ENCODE measurements around the gene LSM3. TPM values are rescaled to one million over a fixed set of nuclear protein-coding genes. Genes with fewer than 3 reads are reported as not detected.

The LSM3 gene
- total RNA-seq, 4 donors from 2014 or later, result 4.8 to 7.9 (median 5.8) TPM

GRCh38 chr3:14179114-14179465, 473 bp downstream of the LSM3 start:
- 6 to 9% methylated on average over 3 of the region's 3 CpGs for WGBS, 2 donors
- H3K36me3 ChIP-seq, result peaks cover 0 to 29% (median 5%) of the 10 kb centered on the region in 3 donors
- no peaks in the 10 kb centered on the region for H3K27me3 ChIP-seq
- H3K4me3 ChIP-seq, result peak overlapping the region; percentile 31 to 99 (median 85)
- H3K9me3 ChIP-seq, result no peaks in the 10 kb centered on the region
- H3K27ac ChIP-seq, result peak overlapping the region; percentile 63 to 99 (median 92)
- peaks cover 0 to 65% (median 19%) of the 10 kb centered on the region in 4 donors for H3K4me1 ChIP-seq
- TF ChIP-seq POLR2A (IDR thresholded peaks at IDR 0.05), result no peak
- no peak for TF ChIP-seq EP300 (IDR thresholded peaks at IDR 0.05)
- TF ChIP-seq CTCF (IDR thresholded peaks at IDR 0.05), result no peak
- no peak for DNase-seq (ENCODE audit: low spot score in 2 of 2)

GRCh38 chr3:14179795-14180194, 1.2 kb downstream of the LSM3 start:
- no peaks in the 10 kb centered on the region for H3K9me3 ChIP-seq
- DNase-seq (ENCODE audit: low spot score in 2 of 2), result no peak
- peaks cover 0 to 34% (median 6%) of the 10 kb centered on the region in 3 donors for H3K36me3 ChIP-seq
- no peak overlapping the region for H3K4me3 ChIP-seq
- no peak overlapping the region for H3K27ac ChIP-seq
- TF ChIP-seq POLR2A (IDR thresholded peaks at IDR 0.05) (no peak), CTCF (IDR thresholded peaks at IDR 0.05) (no peak), EP300 (IDR thresholded peaks at IDR 0.05) (no peak)
- WGBS, 2 donors, result 87 to 96% methylated on average over 1 of the region's 1 CpG
- H3K27me3 ChIP-seq, result no peaks in the 10 kb centered on the region
- H3K4me1 ChIP-seq, result peaks cover 0 to 58% (median 19%) of the 10 kb centered on the region in 4 donors

- 94 to 98% methylated on average over 3 of the region's 3 CpGs for WGBS, 2 donors
- no peaks in the 10 kb centered on the region for H3K27me3 ChIP-seq
- no peak overlapping the region for H3K27ac ChIP-seq
- H3K9me3 ChIP-seq, result no peaks in the 10 kb centered on the region
- H3K36me3 ChIP-seq, result peaks cover 0 to 48% (median 9%) of the 10 kb centered on the region in 3 donors
- H3K4me3 ChIP-seq, result no peak overlapping the region
- DNase-seq (ENCODE audit: low spot score in 2 of 2), result no peak
- H3K4me1 ChIP-seq, result peaks cover 0 to 43% (median 14%) of the 10 kb centered on the region in 4 donors
- TF ChIP-seq CTCF (IDR thresholded peaks at IDR 0.05) (no peak), EP300 (IDR thresholded peaks at IDR 0.05) (no peak)
Observed at GRCh38 chr3:14181253-14181652, 2.6 kb downstream of the LSM3 start.

- H3K27ac ChIP-seq, result no peak overlapping the region
- DNase-seq (ENCODE audit: low spot score in 2 of 2), result no peak
- WGBS, 2 donors, result 64 to 66% methylated on average over 2 of the region's 2 CpGs
- peaks cover 0 to 65% (median 9%) of the 10 kb centered on the region in 3 donors for H3K36me3 ChIP-seq
- TF ChIP-seq EP300 (IDR thresholded peaks at IDR 0.05) (no peak), CTCF (IDR thresholded peaks at IDR 0.05) (no peak), POLR2A (IDR thresholded peaks at IDR 0.05) (no peak)
- H3K27me3 ChIP-seq, result no peaks in the 10 kb centered on the region
- H3K4me3 ChIP-seq, result no peak overlapping the region
- H3K9me3 ChIP-seq, result no peaks in the 10 kb centered on the region
- peaks cover 0 to 26% (median 7%) of the 10 kb centered on the region in 4 donors for H3K4me1 ChIP-seq
Observed at GRCh38 chr3:14183015-14183577, 4.5 kb downstream of the LSM3 start.

- WGBS, 2 donors, result 88 to 94% methylated on average over 5 of the region's 5 CpGs
- no peak for DNase-seq (ENCODE audit: low spot score in 2 of 2)
- H3K36me3 ChIP-seq, result peaks cover 0 to 73% (median 9%) of the 10 kb centered on the region in 3 donors
Observed at GRCh38 chr3:14186854-14187458, 8.3 kb downstream of the LSM3 start.

More at GRCh38 chr3:14186854-14187458, 8.3 kb downstream of the LSM3 start:
- Histone ChIP-seq H3K27ac (no peak overlapping the region), H3K9me3 (no peaks in the 10 kb centered on the region), H3K4me1 (peaks cover 0 to 5% (median 0%) of the 10 kb centered on the region in 4 donors), H3K27me3 (no peaks in the 10 kb centered on the region), H3K4me3 (no peak overlapping the region)
- no peak for TF ChIP-seq EP300 (IDR thresholded peaks at IDR 0.05)
- no peak for TF ChIP-seq CTCF (IDR thresholded peaks at IDR 0.05)
- TF ChIP-seq POLR2A (IDR thresholded peaks at IDR 0.05), result no peak
